ENCODE results near the gene CCDC112. TPM values are rescaled to one million over a fixed set of nuclear protein-coding genes. Genes with fewer than 3 reads are reported as not detected.
A peak's percentile ranks its signal among the peaks of the same experiment; 100 is the strongest.

CCDC112 gene
- total RNA-seq, 1 donor from 2014 or later, result 8.9 TPM

DNA sequence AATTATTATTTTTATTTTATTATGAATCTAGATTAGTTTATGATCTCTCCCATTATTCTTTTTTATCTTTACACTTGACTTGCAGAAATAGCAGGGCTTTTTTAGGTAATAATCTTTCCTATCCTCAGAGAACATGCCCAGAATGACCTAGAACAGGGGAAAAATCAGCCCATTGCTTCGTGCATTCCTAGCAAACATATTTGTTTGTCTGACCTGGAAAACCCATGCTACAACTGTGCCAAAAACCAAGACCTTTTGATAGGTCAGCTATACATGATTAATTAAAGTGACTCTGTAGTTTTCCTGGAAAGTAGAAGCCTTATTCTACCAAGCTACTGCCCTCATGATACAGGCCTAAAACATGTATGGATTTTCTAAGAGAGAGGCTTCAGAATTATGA, 24.1 kb upstream of the CCDC112 start:
- ATAC-seq (no peak), DNase-seq (ENCODE audit: low spot score) (no peak)
- intact Hi-C loops (cut with DNase I), result no loop called here

GRCh38 chr5:115320006-115320405, 23.6 kb upstream of the CCDC112 start:
- intact Hi-C loops (cut with DNase I), result no loop called here
- ATAC-seq (no peak), DNase-seq (ENCODE audit: low spot score) (no peak)

- no peak for ATAC-seq
- intact Hi-C loops (cut with DNase I), result no loop called here
- DNase-seq (ENCODE audit: low spot score), result no peak
Measured at GRCh38 chr5:115319007-115319406, 22.6 kb upstream of the CCDC112 start.

- ATAC-seq (no peak), DNase-seq (ENCODE audit: low spot score) (no peak)
- intact Hi-C loops (cut with DNase I), result no loop called here
Measured at GRCh38 chr5:115317736-115318135, 21.3 kb upstream of the CCDC112 start.

- intact Hi-C loops (cut with DNase I), result no loop called here
- DNase-seq (ENCODE audit: low spot score) (no peak), ATAC-seq (no peak)
Measured at GRCh38 chr5:115317320-115317719, 20.9 kb upstream of the CCDC112 start.

GRCh38 chr5:115313632-115314031, 17.2 kb upstream of the CCDC112 start:
- no peak for ATAC-seq
- intact Hi-C loops (cut with DNase I), result no loop called here
- no peak for DNase-seq (ENCODE audit: low spot score)

- intact Hi-C loops (cut with DNase I), result no loop called here
- no peak for ATAC-seq
- DNase-seq (ENCODE audit: low spot score), result no peak
Measured at GRCh38 chr5:115313052-115313451, 16.6 kb upstream of the CCDC112 start.

DNA sequence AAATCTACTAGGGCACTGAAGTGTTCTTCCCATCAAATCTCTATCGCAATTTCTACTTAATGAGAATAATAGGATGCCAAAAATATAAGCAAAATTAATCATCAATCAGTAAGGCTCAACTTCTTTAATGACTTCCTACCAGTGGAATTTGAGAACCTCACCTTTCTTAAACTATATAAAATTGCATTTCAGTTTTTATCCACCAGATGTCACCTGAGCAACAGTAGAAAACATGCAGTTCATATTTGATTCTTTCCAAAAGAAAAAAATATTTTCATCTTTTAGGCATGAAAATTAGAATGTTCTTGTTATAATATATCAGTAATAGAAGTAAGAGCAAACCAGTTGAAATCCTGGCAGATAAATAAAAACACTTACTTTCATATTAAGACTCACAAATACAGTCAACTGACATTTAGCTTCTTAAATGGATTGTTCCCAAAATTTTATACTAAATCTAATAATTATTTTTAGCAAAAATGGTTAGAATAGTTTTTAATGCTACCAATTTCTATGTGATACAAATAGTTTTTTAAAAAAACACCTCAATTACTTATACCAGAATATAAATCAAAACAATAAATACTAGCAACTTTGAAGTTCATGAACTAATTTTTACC, 13.4 kb upstream of the CCDC112 start:
- DNase-seq (ENCODE audit: low spot score) (no peak), ATAC-seq (no peak)
- intact Hi-C loops (cut with DNase I), result loop anchor here (10.0 kb wide), 1 partner anchor 275 kb away; no protein-coding TSS in a partner anchor

GRCh38 chr5:115308815-115309214, 12.4 kb upstream of the CCDC112 start:
- DNase-seq (ENCODE audit: low spot score) (no peak), ATAC-seq (no peak)
- intact Hi-C loops (cut with DNase I), result loop anchor here (10.0 kb wide), 1 partner anchor 276 kb away; no protein-coding TSS in a partner anchor

DNA sequence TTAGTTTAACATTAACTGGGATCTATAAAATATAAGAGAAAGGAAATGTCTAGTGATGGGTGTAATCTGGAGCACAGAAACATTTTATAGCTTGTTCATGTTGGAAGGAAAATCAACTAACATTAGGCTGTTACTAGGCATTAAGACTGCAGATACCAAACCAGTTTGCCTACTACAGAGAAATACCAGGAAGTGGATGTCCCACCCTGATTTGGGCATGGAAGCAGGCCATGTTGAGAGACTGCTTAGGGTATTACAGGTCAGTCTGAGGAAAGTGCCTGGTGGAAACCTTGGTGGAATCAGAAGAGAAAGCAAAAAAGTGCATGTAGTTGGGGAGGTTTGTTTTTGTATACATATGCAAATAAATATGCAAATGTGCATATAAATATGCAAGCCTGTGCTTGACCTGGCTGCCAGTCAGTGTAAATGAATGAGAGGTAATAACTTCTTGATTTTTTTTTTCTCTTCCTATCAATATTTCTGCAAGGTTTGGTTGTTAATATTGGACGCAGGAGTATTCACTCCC, 9.6 kb upstream of the CCDC112 start:
- DNase-seq (ENCODE audit: low spot score), result no peak
- intact Hi-C loops (cut with DNase I), result loop anchor here (10.0 kb wide), 1 partner anchor 279 kb away; no protein-coding TSS in a partner anchor
- ATAC-seq, result no peak

GRCh38 chr5:115304496-115304895, 8.0 kb upstream of the CCDC112 start:
- DNase-seq (ENCODE audit: low spot score), result no peak
- ATAC-seq, result no peak
- intact Hi-C loops (cut with DNase I), result loop anchor here (10.0 kb wide), 1 partner anchor 280 kb away; no protein-coding TSS in a partner anchor

- ATAC-seq, result no peak
- intact Hi-C loops (cut with DNase I), result no loop called here
- no peak for DNase-seq (ENCODE audit: low spot score)
Measured at GRCh38 chr5:115298811-115299210, 2.4 kb upstream of the CCDC112 start.

DNA sequence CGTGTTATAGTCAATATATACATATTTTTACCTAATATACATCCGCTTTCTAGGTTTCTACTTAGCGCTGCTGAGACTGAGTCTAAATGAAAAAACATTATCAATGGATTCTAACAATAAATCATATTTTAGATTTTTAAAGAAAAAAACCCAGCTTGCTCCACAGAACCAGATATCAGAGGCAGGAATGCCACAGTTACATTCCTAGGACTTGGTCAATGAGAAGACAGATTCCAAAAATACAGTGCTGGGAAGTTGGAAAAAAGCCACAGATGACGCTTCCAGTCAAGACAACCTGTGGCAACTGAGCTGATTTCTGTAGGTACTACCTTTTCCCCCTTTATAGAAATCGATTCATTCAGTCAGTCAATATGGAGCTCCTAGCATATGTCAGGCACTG, 577 bp upstream of the CCDC112 start:
- DNase-seq (ENCODE audit: low spot score) (no peak), ATAC-seq (no peak)
- intact Hi-C loops (cut with DNase I), result no loop called here

DNA sequence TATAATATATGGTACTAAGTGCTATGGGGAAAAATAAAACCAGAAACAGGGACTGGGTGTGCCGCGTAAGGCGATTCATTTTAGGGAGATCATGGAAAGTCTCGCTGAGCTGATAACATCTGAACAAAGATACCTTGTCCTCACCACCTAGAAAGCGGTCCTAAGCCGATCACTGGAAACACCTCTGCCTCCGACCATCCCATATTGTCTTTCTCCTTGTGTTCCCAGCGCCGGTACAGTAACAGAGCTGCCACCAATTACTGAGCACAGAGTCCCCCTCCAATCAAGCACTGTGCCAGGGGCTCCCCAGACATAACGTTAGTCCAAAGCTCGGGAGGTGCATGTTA, 704 bp downstream of the CCDC112 start:
- DNase-seq (ENCODE audit: low spot score) (no peak), ATAC-seq (peak; percentile 32)
- intact Hi-C loops (cut with DNase I), result no loop called here

- intact Hi-C loops (cut with DNase I), result no loop called here
- DNase-seq (ENCODE audit: low spot score), result no peak
- no peak for ATAC-seq
Measured at GRCh38 chr5:115291397-115291796, 5.1 kb downstream of the CCDC112 start.

GRCh38 chr5:115289104-115289503, 7.3 kb downstream of the CCDC112 start:
- intact Hi-C loops (cut with DNase I), result no loop called here
- no peak for ATAC-seq
- no peak for DNase-seq (ENCODE audit: low spot score)

- ATAC-seq (no peak), DNase-seq (ENCODE audit: low spot score) (no peak)
- intact Hi-C loops (cut with DNase I), result no loop called here
Measured at GRCh38 chr5:115284021-115284420, 12.4 kb downstream of the CCDC112 start.

DNA sequence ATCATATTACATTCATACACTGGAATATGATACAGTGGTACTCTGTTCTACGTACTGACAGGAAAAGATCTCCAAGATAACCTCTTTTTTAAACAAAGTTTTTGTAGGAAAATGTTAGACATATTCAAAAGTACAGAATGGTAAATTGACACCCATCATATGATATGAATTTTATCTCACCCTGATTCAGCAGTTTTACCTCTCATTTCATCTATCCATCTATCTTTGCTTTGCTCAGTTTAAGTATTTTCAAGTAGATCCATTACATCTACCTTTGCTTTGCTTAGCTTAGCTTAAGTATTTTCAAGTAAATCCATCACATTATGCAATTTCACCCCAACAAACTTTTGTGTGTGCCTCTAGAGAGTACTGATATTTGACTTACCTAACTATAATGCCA, 14.3 kb downstream of the CCDC112 start:
- ATAC-seq (no peak), DNase-seq (ENCODE audit: low spot score) (no peak)
- intact Hi-C loops (cut with DNase I), result no loop called here

DNA sequence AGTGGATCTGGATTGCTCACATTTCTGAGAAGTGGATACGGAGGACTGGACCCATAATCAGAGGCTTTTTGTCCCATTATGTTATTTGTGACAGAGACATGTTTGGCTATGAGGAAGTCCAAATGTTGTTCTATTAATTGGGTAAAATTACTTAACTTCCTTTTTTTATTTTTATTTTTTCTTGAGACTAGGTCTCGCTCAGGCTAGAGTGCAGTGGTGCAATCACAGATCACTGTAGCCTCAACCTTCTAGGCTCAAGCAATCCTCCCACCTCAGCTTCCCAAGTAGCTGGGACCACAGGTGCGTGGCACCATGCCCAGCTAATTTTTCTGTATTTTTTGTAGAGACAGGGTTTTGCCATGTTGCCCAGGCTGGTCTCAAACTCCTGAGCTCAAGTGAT, 21.9 kb downstream of the CCDC112 start:
- intact Hi-C loops (cut with DNase I), result no loop called here
- DNase-seq (ENCODE audit: low spot score), result no peak
- ATAC-seq, result no peak

DNA sequence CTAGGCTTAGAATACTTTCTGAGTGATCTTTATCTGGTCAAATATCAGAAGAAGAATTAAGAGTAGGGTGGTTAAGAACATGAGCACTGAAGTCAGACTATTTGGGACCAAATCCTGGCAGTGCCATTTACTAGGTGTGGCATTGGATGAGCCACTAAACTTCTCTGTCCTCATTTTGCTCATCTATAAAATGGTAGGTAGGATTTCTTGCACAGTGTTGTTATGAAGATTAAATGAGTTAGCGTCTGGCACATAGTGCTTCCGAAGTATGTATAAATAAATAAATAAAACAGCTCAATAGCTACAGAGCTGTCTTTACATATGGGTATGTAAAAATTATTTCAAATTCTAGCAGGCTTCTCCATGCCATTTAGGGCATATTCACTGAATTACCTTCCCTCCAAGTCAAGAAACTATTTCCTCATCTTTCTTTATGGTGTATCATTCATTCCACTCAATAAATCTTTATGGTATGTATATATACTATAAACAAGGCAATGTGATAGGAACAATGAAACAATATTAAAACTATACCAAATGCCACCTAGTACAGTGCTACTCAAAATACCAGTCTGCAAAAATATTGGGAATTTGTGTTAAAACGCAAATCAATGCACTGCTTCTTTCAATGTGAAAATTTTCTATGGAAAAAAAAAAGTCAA, 24.0 kb downstream of the CCDC112 start:
- intact Hi-C loops (cut with DNase I), result no loop called here
- no peak for ATAC-seq

More for the DNA sequence above, 24.0 kb downstream of the CCDC112 start:
- no peak for DNase-seq (ENCODE audit: low spot score)

Measured in sciatic nerve (tissue), 2 donors.